ENCODE data around the gene SLC28A1.
"Not testable (repeated sequence)": the region's sequence is repeated elsewhere in the genome, so short reads cannot be mapped to it uniquely, and the experiment has no call there.

Gene SLC28A1

DNA sequence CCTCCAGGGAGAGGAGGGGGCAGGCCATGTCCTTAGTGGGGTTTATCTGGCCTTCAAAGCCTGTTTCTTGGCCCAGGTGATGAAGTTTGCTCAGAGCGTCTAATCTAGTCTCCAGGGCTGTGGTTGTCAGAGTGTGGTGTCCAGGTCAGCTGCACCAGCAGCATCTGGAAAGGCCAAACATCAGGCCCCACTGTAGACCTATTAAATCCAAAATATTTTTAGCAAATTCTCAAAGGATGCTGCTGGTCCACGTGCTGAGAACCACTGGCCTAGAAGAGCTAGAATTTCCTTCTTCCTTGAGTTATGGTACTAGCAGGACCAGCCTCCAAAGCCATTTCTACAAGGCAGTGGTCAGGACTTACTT is 28.9 kb downstream of the SLC28A1 start:
- DNase-seq = no peak

DNA sequence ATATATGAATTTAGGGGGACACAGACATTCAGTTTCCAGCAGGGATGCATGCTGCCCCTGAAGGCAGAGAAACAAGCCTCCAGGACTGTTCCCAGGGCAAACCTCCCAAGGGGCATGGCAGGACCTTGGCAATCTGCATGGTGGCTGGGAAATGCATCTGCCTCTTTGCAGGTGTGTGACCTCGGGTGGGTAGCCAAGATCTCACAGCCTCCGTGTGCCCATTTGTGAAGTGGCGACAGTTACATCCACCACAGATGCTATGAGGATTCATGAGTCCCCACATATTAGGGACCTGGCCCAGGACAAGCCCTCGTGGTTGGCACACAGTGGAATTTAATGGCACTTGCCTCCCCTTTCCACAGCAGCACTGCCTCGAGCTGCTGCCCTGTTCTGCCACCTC is 29.9 kb downstream of the SLC28A1 start:
- DNase-seq = no peak

DNA sequence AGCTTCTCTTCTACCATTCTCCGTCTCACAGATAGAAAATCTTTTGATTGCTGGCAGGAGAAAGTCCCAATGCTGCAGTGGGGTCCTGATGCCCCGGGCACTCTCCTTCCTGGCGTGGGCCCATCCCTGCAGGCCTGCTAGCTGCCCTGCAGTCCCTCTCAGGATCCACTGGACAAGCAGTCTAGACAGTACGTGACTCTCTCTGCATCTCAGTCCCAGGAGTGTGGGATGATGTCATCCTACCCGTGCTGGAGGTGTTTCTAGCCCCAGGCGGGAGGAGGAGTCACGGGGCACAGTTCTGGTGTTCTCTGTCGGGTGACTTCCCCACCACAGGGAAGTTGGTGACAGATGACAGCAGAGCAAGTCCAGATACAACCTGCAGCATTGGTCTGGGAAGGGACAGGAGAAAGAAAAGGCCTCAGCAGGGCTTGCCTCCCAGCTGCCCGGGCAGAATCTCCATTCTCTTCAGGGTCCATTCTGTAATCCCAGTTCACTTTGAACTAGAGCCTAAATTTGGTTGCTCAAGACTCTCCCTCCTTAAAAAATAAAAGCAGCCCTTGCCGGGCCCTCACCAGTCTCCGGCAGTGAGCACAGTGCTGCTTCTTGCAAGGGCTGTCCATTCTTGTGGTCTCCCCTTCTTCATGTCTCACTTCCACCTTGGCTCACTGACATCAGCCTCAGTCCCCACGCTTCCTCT is 30.6 kb downstream of the SLC28A1 start:
- peak in 1 of 2 experiments; percentile 23 for DNase-seq

- DNase-seq = no peak
Measured at GRCh38 chr15:84915606-84915958, 31.1 kb downstream of the SLC28A1 start.

DNA sequence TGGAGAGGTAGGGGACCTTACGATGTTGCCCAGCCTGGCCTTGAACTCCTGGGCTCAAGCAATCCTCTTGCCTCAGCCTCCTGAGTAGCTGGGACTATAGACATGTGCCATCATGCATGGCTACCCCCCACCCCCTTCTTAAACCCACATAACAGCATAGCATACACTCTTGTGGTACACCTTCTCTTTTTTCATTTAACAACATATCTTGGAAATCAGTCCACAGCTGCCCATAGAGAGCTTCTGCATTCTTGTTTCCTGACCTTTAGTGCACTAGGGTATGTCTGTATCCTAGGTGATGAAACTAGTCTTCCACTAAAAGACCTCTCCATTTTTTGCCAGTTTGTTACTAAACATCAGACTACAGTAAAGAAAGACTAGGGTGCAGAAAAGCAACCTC is 33.0 kb downstream of the SLC28A1 start:
- DNase-seq = no peak

DNA sequence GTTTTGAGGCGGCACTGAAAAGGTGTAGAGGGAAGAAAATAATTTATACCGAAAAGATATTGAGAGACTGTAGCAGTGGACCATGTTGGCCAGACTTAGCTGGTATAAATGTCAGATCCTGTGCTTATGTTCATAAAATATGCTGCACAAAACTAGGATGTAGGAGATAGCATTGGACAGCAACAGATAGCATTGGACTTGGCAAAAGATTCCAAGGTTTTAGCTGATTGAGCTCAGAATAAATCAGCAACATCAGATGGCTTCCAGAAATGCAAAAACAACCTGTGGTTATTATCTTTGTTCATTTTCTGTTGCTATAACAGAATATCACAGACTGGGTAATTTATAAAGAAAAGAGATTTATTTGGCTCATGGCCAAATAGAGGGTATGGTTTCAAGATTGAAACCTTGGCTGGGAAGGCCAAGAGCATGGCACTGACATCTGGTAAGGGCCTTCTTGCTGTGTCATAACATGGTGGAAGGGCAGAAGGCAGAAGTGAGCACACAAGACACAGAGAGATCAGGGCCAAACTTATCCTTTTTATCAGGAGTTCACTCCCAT is 34.7 kb downstream of the SLC28A1 start:
- no peak for DNase-seq

DNA sequence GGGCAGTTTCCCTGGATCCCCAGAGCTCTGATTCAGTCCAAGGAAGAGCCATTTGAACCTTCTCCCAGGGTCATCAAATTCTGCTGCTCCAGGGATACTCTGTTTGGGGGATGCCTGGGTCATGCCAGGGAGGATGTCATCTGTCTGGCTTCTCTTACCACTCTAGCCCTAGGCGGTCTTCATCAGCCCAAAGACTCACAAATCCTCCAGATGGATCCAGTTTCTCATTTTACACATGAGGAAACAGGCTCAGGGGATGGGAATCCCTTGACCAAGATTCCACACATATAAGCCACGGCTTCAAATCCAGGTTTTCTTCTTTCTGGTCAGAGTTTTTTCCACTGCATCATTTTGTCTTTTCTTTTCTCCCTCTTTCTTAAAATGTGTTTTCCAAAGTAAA is 36.7 kb downstream of the SLC28A1 start:
- no peak for DNase-seq

GRCh38 chr15:84922530-84922929 is 38.1 kb downstream of the SLC28A1 start:
- no peak for DNase-seq

GRCh38 chr15:84924077-84924731 is 39.7 kb downstream of the SLC28A1 start:
- no peak for DNase-seq

- not testable (repeated sequence) for DNase-seq
Measured at GRCh38 chr15:84924821-84925569, 40.5 kb downstream of the SLC28A1 start.

GRCh38 chr15:84925906-84926305 is 41.4 kb downstream of the SLC28A1 start:
- no peak for DNase-seq

DNA sequence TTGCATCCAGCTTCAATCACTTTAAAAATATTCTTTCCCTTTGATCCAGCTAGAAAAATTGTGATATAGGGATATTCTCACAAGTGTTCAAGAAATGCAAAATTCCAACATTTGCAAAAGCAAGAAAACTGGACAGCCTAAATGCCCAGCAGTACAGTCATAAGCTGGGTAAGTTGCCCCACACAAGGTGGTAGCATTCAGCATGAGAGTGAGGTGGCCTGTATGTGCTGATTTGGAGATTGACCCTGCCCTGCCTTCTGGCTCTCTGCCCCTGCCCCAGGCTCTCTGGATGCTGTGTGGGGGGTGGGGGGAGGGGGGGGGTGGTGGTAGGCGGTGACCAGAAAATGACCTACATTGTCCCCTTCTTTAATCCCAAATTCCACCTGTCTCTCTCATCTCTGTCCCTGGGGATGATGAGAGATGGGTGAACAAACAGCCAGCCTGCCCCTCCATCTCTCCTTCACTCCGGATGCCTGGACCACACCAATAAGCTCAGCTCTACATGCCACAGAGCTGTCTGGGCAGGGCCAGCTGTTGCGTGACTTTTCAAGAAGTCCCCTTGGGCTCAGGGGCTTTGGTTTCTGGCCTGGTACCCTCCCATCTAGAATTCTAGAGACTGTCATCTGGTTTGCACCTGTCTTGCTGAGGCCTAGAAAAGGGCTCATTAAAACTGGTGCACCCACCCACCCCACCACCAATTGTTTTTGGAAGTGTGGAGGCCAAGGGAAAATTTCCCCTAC is 42.2 kb downstream of the SLC28A1 start:
- DNase-seq = no peak

DNA sequence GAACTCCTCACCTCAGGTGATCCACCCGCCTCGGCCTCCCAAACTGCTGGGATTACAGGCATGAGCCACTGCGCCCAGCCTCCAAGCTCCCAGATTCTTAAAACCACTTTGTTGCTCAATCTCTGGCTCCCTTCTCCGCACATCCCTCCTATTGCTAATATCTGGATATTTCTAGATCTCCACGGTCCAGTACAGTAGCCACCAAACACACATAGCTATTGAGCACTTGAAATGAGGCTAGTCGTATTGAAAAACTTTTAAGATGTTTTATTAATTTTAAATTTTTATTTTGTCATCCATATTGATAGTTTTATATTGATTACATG is 44.3 kb downstream of the SLC28A1 start:
- no peak for DNase-seq

DNA sequence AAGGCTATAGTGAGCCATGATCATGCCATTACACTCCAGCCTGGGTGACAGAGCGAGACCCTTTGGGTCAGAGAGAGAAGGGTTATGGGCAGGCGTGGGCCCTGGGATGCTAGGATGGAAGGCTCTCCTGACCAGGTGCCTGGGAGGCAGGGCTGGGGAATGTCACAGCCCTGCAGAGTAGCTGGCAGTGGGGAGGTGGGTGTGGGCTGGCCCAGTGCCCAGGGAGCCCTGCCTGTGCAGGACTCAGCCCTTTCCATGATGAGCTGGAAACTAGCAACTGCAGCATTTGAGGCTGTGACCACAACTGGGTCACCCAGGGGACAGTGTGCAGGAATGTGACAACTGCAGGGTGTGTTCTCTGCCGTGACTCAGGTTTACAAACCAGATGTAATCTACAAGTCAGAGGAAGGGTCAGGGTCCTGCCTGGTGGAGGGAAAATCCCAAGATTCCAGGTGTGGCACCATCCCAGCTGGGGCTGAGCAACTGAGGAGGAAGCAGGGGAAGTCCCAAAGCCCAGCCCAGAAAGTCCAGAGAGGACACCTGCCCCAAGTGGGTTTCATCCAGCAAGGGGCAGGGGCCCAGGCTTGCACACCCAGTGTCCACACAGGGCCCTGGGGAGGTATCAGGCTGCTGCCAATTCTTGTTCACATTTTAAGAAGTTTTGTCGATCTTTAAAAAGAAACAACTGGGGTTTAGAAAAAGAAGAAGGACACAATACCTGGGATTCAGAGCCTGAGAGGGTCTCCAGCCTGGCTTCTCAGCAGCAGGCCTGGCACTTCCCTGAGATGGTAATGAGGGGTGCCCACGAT is 45.5 kb downstream of the SLC28A1 start:
- no peak for DNase-seq

- DNase-seq = no peak
Measured at GRCh38 chr15:84934942-84935729, 50.7 kb downstream of the SLC28A1 start.

DNA sequence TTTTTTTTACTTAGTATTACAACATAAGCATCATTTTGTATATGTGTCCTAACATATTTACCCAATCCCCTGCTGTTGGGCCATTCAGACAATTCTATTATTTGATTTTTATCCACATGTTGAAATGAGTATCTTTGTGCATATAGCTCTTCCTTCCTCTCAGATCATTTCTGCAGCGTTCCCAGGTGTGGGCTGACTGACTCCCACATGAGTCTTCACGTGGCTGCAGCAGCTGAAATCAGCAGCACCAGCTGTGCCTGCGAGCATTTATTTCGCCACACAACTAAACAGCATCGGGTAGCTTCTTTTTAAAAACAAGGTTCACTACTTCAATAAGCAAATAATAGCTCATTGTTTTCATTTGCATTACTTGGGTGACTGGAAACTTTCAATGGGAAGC is 52.7 kb downstream of the SLC28A1 start:
- DNase-seq = no peak

GRCh38 chr15:84938726-84939125 is 54.3 kb downstream of the SLC28A1 start:
- DNase-seq = no peak

DNA sequence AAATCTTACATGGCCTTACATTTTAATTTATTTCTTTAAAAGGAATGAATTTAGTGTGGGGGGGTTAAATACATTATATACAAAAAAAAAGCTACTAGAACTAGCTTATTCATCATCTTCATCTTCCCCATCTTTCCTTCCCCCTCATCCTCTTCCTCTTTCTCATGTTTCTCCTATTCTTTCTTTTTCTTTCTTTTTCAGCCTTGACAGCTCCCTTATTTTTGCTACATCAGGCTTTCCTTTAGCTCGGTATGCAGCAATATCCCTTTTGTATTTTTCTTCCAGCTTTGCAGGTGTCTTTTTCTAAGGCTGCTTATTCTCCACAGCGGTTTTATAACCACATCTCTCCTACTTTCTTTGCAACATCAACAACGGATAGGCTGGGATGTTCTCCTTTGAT is 55.9 kb downstream of the SLC28A1 start:
- no peak for DNase-seq

- no peak for DNase-seq
Measured at GRCh38 chr15:84942456-84942855, 58.0 kb downstream of the SLC28A1 start.

GRCh38 chr15:84944311-84944710 is 59.8 kb downstream of the SLC28A1 start:
- DNase-seq = no peak

DNA sequence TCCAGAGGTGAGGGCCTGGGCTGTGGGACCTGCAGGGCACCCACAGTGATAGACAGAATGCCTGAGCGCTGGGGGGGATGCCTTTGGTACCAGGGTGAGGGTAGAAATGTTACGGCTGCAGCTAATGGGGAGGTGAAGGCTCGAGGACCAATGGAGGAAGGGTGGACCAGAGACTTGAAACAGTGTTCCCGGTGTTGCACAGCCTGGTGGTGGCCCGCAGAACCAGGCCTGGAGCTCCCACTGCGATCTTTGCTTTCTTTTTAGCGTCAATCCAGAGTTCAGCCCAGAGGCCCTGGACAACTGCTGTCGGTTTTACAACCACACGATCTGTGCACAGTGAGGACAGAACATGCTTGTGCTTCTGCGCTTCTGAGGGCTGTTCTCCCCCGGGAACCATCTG is 60.4 kb downstream of the SLC28A1 start:
- no peak for DNase-seq

Data from stimulated activated CD4-positive, alpha-beta T cell treated with anti-CD3 and anti-CD28 coated beads, Interleukin-4, amount 100 ng/mL, for 4 hours (primary cell).